ENCODE data around the gene DNAJC5. TPM values are rescaled to one million over a fixed set of nuclear protein-coding genes. Genes with fewer than 3 reads are reported as not detected.

The DNAJC5 gene
- total and polyA plus RNA-seq, 2 of the 8 experiments (the other 6 are each of a cell fraction or from before 2014, with no cell fraction given), result 19.2 to 31.2 TPM

- H4K20me1 ChIP-seq (replicated peaks in 1 of 2; ENCODE audit: control insufficient read depth in 1 of 2, insufficient read depth in 2 of 2, low read length in 2 of 2), result peaks cover 35 to 47% of the 10 kb centered on the region in 2 experiments
- H3K9ac ChIP-seq (replicated peaks in 1 of 4; ENCODE audit: extremely low read depth in 1 of 4, low read depth in 3 of 4, low read length in 3 of 4), result no peak overlapping the region
Measured at GRCh38 chr20:63952210-63952535, 57.2 kb downstream of the DNAJC5 start.

More at GRCh38 chr20:63952210-63952535, 57.2 kb downstream of the DNAJC5 start:
- Histone ChIP-seq H3K36me3 (ENCODE audit: control insufficient read depth in 2 of 4, insufficient read depth in 4 of 4, low read length in 3 of 4) (peaks cover 0 to 2% (median 0%) of the 10 kb centered on the region in 4 experiments; a peak in 1 of 8 replicates), H3K9me3 (ENCODE audit: insufficient read depth in 2 of 2, low read depth in 1 of 2, low read length in 1 of 2) (no peaks in the 10 kb centered on the region), H3K23ac (ENCODE audit: insufficient read length) (no peak overlapping the region), H3K27ac (ENCODE audit: low read depth, low read length) (no peak overlapping the region), H2AFZ (ENCODE audit: low read length) (no peak overlapping the region), H3K4me1 (replicated peaks in 1 of 4; ENCODE audit: control insufficient read depth in 3 of 4, insufficient read depth in 4 of 4, low read length in 3 of 4) (peaks cover 0 to 17% (median 15%) of the 10 kb centered on the region in 4 experiments; a peak in 6 of 7 replicates), H3K18ac (ENCODE audit: extremely low read depth, low read length) (no peak overlapping the region), H4K8ac (ENCODE audit: extremely low read depth, insufficient read depth, low read length) (peak overlapping the region; percentile 12; the same call in 1 of the 2 replicates), H4K91ac (replicated peaks; ENCODE audit: insufficient read length, low read length) (no peak overlapping the region), H3K4me2 (ENCODE audit: insufficient read depth in 1 of 2, low read depth in 2 of 2, low read length in 2 of 2) (no peak overlapping the region), H2BK15ac (ENCODE audit: low read length) (no peak overlapping the region), H3K4ac (replicated peaks; ENCODE audit: insufficient read length, low read depth, low read length) (no peak overlapping the region), H3K4me3 (ENCODE audit: extremely low read depth in 1 of 4, insufficient read depth in 2 of 4, low read depth in 3 of 4, low read length in 4 of 4) (no peak overlapping the region), H4K5ac (ENCODE audit: insufficient read length, low read depth, low read length) (no peak overlapping the region), H2AK5ac (ENCODE audit: low read depth, low read length) (no peak overlapping the region), H3K14ac (ENCODE audit: insufficient read length) (no peak overlapping the region), H2BK120ac (replicated peaks; ENCODE audit: low read depth, low read length) (no peak overlapping the region), H3K79me1 (ENCODE audit: low read depth, low read length) (peaks cover 37% of the 10 kb centered on the region), H2BK20ac (ENCODE audit: low read length) (no peak overlapping the region), H2BK5ac (ENCODE audit: low read depth, low read length) (no peak overlapping the region), H3K56ac (replicated peaks; ENCODE audit: insufficient read length, low read depth, low read length) (no peak overlapping the region), H2BK12ac (ENCODE audit: low read depth, low read length) (no peak overlapping the region), H3K27me3 (replicated peaks in 1 of 4; ENCODE audit: control insufficient read depth in 3 of 4, extremely low read depth in 1 of 4, insufficient read depth in 3 of 4, low read length in 3 of 4) (no peaks in the 10 kb centered on the region), H3K23me2 (ENCODE audit: low read depth, low read length) (peaks cover 8% of the 10 kb centered on the region; the same call in 1 of the 2 replicates), H3K79me2 (ENCODE audit: control insufficient read depth in 1 of 2, insufficient read depth in 2 of 2, low read length in 2 of 2) (peaks cover 17 to 77% of the 10 kb centered on the region in 2 experiments; a peak in 3 of 4 replicates)
- no peak for DNase-seq (ENCODE audit: low read depth in 1 of 2, low spot score in 2 of 2)
- no peak for FAIRE-seq
- TF ChIP-seq CTBP2 (IDR thresholded peaks at IDR 0.05; ENCODE audit: borderline replicate concordance, insufficient read depth, insufficient read length, low read length) (no peak), SP2 (IDR thresholded peaks at IDR 0.05; ENCODE audit: low read length) (no peak), ATF2 (IDR thresholded peaks at IDR 0.05; ENCODE audit: low read length) (no peak)
- 94% methylated on average over 15 of the region's 15 CpGs; no CpG with 5 or more reads in 1 of the 2 experiments for WGBS, 2 experiments (ENCODE audit: extremely low coverage in 1 of 2, insufficient coverage in 1 of 2, insufficient read length in 1 of 2, insufficient replicate concordance in 2 of 2, low coverage in 1 of 2, low lambda C conversion rate in 2 of 2, missing lambda C conversion rate in 1 of 2)
- ChIA-PET CTCF (ENCODE audit: partially characterized antibody) (interaction anchor here (0.6 to 2.6 kb wide), 11 partner anchors 9 to 237 kb away, joined by 3 to 13 read pairs (median 4); partner anchors contain the start of gene PRPF6), POLR2A (ENCODE audit: partially characterized antibody) (interaction anchor here (1.4 to 2.9 kb wide), 3 partner anchors 10 to 15 kb away, joined by 3 to 15 read pairs (median 9); no protein-coding TSS in a partner anchor)

Measured in H1 (cell line).